ENCODE results near the gene PPP1R14C.

- no peak for TF ChIP-seq SMARCC2 (IDR thresholded peaks at IDR 0.05)
- TF ChIP-seq ZNF687 (CRISPR knock-in tag; IDR thresholded peaks at IDR 0.05) = no peak
- TF ChIP-seq ZFP37 (CRISPR knock-in tag; IDR thresholded peaks at IDR 0.05; ENCODE audit: borderline replicate concordance) = no peak
These were observed 41.1 kb downstream of the PPP1R14C start for GRCh38 chr6:150183966-150184365.

Data from HepG2 (cell line).